HUDEP-2 (cell line): Measurements from ENCODE around the gene STH.
"Not testable (repeated sequence)": the region's sequence is repeated elsewhere in the genome, so short reads cannot be mapped to it uniquely, and the experiment has no call there.

Source experiments
- DNase-seq, 76 experiments: peaks; one replicate each; lab custom pipeline; 2025; ENCODE audit not compliant: unreplicated experiment in 76 of 76; lab: John Stamatoyannopoulos, UW

Gene STH, protein sequence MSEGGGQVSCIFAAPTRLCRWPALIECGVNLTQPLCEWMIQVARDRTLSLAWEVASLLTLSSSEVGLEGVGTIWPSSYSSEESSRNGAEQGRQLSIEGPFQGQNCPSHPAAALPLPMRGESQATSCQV

DNA sequence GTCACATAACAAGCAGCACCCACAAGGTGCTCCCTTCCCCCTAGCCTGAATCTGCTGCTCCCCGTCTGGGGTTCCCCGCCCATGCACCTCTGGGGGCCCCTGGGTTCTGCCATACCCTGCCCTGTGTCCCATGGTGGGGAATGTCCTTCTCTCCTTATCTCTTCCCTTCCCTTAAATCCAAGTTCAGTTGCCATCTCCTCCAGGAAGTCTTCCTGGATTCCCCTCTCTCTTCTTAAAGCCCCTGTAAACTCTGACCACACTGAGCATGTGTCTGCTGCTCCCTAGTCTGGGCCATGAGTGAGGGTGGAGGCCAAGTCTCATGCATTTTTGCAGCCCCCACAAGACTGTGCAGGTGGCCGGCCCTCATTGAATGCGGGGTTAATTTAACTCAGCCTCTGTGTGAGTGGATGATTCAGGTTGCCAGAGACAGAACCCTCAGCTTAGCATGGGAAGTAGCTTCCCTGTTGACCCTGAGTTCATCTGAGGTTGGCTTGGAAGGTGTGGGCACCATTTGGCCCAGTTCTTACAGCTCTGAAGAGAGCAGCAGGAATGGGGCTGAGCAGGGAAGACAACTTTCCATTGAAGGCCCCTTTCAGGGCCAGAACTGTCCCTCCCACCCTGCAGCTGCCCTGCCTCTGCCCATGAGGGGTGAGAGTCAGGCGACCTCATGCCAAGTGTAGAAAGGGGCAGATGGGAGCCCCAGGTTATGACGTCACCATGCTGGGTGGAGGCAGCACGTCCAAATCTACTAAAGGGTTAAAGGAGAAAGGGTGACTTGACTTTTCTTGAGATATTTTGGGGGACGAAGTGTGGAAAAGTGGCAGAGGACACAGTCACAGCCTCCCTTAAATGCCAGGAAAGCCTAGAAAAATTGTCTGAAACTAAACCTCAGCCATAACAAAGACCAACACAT lies at the start of gene STH:
Gene STH (plus strand): TSS at position 264 of the 913 bp plus-strand sequence. CDS start 30 bp downstream, at position 294.
- no peak for DNase-seq

DNA sequence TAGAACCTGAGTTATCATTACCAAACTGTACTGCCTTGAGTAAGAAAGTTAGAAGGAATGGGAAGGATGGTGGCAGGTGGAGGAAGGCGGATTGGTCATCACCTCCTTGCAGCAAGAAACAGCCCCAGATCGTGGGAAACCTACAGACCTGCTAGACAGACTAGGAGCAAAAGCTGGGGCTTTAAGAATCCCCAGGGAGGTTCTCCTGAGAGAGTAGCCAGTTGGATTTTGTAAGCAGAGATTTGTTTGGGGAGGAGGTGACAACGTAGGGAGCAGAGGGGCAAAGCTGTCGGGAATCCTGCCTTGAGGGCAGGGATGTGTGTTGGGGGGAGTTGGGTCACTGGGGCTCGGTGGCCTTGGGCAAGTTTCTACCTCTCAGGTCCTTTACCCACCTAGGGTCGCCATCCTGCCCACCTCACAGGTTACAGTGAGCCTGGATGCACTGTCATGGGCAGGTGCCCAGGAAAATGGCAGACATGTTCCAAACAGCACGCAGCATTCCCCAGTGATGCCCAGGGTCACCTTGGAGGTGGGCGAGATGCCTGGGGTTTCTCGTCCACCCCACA lies 49.2 kb upstream of the STH start:
- no peak for DNase-seq

DNA sequence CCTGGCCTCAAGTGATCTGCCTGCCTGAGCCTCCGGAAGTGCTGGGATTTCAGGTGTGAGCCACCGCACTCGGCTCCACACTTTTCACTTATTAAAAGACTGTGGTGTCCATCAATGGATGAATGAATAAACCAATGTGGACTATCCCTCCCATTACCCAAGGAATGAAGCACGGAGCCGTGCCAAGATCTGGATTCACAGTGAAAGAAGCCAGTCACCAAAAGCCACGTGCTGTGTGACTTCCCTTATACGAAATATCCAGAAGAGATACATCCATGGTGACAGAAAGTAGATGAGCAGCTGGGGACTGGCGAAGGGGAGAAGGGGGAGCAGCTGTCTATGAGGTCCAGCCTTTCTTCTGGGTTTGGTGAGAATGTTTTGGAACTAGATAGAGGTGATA lies 48.2 kb upstream of the STH start:
- no peak for DNase-seq

DNA sequence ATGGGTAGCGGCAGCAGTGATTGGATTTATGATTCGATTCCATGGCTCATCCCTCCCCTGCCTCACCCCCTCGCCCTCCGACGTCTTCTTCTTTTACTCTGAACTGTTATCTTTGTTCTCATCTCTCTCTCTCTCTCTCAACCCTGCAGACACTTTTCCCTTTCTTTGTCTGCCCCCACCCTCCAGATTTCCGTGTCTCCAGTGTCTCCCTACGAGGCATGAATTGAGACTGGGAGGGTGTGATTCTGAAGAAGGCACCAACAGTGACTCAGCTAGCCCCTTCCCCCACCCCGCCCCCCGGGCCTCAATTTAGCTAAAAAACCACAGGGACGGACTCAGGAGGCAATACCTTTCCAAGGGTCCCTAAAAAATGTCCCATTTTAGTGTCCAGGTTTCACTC lies 47.6 kb upstream of the STH start:
- no peak for DNase-seq

DNA sequence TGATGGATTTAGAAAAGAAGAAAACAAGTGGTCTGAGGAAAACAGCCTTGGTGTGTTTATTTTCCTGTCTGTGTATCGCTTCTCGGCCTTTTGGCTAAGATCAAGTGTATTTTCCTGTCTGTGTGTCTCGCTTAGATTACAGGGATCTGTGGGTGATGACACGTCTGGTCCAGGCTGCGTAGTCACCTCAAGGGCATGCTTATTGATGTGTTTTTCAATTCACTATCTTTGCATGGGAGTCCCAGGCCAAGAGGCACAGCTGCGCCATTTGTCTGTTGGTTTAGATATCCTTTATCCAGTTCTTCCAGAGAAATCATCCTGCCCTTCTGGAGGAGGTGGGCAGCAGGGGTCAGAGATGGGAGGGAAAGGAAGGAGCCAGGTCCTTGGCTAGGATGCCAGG lies 47.1 kb upstream of the STH start:
- DNase-seq: no peak

DNA sequence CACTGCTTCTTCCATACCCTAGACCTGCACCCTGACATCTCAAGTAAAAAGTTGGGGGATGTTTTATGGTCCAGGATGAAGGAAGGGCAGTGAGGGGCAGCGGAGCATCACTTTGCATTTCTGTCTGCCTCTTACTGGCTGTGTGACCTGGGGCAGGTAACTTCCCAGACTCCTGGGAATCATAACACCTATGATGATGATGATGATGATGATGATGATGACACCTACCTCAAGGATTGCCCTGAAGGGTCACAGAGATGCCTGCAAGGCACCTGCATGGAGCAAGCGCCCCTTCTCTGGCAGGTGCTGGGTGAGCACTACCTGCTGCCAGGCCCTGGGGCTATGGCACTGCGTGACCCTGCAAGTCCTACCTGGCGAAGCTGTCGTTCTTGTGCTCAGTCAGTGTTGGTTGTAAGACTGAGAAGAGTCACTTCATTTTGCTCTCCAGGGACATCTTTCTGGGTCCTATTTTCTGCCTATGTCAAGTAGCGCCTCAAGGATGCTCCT lies 46.2 kb upstream of the STH start:
- no peak for DNase-seq

DNA sequence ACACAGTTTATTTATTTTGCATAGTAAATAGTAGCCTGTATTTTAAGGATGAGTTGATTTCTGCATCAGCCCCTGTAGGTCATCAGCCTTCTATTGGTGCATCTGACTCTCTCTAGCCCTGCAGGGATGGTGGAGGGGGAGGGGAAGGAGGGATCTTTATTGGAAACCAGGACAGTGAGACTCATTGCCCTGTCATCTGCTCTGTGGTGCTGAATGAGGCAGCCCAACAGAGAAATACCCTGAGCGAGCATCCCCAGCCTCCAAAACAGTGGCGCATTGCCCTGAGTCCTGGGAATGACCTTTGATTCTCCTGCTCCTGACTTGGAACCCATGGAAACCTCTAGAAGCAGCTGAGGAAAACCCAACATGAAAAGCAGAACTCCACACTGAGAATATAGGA lies 45.5 kb upstream of the STH start:
- DNase-seq: no peak

DNA sequence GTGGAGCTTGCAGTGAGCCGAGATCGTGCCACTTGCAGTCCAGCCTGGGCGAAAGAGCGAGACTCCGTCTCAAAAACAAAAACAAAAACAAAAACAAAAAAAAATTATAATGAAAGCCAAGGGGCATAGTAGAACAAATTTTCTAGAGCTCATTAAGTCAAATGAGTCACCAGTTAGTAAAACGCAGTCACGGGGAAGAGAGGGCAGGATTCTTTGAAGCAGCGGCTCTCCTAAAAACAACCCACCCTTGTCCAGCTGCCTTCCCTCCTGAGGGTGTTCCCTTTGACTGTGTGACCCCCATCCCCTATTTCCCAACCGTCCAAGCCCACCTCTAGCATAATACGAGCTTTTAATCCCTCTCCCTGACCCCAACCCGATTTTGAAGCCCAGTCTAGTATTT lies 44.1 kb upstream of the STH start:
- DNase-seq: no peak

DNA sequence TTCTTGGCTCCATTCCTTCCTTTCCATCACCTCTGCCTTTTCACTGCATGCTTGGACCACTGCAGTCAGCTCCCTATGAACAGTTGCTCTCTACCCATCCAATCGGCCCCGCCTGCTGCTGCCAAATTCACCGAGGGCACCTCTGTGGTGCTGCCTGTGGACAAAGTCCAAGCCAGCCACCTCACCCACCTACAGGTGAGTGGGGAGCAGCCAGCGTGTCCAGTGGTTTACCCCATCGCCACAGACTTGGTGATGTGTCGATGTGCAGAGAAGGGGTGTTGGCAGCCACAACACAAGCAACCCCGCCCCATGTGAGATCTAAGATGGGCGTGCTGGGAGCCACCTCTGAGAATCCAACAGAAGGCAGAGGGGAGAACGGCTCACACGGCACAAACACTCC lies 43.7 kb upstream of the STH start:
- DNase-seq: no peak

DNA sequence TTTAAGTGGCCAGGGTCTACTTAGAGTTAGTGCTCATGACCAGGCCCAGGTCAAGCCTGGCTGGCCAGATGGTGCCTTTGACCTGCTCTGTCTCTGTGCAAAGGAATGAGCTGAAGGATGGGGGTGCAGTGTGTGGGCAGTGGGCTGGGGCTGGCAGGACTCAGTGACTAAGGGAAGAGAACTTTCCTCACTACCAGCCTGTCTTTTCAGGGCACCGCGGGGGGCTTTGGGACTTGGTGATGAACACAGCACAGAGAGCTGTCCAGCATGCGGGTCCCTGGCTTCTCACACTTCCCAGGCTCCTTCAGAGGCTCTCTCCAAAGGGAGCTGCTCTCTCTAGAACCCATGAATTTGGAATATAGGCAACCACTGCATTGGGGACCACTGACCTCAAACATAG lies 43.0 kb upstream of the STH start:
- DNase-seq: no peak

DNA sequence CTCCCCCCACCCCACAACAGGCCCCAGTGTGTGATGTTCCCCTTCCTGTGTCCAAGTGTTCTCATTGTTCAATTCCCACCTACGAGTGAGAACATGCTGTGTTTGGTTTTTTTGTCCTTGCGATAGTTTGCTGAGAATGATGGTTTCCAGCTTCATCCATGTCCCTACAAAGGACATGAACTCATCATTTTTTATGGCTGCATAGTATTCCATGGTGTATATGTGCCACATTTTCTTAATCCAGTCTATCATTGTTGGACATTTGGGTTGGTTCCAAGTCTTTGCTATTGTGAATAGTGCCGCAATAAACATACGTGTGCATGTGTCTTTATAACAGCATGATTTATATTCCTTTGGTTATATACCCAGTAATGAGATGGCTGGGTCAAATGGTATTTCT lies 42.3 kb upstream of the STH start:
- DNase-seq: not testable (repeated sequence)

DNA sequence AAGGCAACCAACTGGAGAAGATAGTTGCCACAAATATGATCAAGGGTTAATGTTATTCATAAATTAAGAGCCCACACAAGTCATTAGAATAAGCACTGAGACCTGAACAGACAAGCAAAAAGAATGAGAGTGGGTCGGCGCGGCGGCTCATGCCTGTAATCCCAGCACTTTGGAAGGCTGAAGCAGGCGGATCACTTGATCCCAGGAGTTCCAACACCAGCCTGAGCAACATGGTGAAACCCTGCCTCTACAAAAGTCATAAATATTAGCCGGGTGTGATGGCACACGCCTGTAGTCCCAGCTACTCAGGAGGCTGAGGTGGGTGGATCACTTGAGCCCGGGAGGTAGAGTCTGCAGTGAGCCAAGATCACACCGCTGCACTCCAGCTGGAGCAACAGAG lies 40.7 kb upstream of the STH start:
- DNase-seq: no peak

DNA sequence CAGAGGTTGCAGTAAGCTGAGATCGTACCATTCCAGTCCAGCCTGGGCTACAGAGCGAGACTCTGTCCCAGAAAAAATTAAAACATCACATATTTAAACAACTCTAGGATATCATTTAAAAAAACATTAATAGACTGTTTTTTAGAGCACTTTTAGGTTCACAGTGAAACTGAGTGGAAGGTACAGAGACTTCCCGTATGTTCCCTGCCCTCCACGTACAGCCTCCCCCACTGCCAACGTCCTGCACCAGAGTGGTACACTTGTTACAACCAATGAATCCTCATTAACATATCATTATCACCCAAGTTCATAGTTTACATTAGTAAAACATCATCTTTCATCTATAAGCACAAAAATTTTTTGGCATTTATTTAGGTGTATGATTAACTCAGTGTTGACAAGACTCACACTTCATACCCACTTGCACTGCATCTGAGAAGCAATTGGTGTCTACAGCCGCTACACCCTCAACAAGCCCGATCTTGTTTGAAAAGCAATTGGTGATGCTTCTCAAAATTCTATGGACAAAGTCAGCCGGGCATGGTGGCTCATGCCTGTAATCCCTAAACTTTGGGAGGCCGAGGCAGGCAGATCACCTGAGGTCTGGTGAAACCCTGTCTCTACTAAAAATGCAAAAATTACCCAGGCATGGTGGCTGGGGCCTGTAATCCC lies 39.9 kb upstream of the STH start:
- DNase-seq: no peak

DNA sequence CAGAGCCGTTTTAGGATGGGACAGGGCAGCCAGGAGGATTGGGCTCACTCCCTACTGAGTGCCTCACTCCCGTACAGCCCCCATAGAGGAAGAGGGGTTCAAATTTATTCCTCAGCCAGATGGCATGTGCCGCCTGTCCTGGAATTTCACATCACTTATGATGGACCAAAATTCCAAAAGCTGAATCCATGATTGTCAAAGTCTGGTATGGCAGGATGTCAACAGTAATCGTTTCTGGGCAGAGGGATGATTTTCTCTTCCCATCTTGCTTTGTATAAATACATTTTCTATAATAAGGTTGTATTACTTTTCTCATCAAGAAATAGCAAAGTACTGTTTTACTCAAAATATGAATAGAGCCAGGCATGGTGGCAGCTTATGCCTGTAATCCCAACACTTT lies 38.7 kb upstream of the STH start:
- no peak for DNase-seq

DNA sequence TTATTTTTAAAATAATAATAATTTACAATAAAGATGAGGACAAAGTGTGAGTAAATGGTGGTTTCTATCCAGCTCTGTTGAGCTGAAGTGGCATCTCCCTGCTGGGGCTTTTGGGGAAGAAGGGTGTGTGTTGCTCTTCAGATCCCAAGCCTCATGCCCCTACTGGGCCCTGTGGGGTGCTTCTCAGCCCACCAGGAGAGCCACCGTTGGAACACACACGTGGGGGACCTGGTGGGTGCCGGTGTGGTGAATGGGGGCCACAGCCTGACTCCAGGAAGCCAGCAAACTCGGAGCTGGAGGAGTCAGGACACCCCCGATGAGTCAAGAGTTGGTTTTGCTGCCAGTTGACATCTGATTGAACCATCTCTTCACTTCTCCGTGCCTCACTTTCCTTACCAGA lies 37.8 kb upstream of the STH start:
- DNase-seq: no peak

DNA sequence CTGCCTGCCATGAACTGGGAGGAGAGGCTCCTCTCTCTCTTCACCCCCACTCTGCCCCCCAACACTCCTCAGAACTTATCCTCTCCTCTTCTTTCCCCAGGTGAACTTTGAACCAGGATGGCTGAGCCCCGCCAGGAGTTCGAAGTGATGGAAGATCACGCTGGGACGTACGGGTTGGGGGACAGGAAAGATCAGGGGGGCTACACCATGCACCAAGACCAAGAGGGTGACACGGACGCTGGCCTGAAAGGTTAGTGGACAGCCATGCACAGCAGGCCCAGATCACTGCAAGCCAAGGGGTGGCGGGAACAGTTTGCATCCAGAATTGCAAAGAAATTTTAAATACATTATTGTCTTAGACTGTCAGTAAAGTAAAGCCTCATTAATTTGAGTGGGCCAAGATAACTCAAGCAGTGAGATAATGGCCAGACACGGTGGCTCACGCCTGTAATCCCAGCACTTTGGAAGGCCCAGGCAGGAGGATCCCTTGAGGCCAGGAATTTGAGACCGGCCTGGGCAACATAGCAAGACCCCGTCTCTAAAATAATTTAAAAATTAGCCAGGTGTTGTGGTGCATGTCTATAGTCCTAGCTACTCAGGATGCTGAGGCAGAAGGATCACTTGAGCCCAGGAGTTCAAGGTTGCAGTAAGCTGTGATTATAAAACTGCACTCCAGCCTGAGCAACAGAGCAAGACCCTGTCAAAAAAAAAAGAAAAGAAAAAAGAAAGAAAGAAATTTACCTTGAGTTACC lies 36.7 kb upstream of the STH start:
- no peak for DNase-seq

DNA sequence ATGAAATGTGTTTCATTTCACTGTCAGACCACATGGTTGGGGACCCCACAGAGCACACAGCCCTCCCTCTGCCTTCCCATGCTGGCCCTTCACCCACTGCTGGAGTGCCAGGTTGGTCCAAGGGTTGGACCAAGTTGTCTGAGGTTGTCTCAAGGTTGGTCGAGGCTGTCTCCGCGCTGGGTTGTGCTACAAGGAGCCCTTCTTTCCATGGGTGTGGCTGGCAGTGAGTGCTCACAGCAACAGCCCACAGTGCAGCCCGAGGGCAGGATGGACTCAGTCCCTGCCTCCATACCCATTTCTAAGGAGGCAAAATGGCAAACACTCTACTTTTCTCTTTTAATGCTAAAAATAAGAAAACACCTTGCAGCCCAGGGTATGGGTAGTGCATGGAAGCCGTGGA lies 35.8 kb upstream of the STH start:
- no peak for DNase-seq

DNA sequence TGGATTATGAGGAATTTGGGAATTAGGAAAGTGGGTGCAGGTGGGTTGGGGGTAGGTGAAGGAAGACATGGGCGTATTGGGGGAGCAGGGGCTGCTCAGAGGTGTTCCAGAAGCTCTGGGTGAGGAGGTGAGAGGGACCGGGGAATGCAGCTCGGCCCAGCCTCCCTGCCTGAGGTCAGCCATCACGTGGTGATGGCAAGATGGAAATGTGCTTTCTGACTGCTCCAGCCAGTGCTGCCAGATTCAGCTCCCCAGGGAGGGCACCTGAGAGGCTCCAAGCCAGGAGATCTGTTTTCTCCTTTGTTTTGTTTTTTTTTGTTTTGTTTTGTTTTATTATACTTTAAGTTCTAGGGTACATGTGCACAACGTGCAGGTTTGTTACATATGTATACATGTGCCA lies 35.2 kb upstream of the STH start:
- DNase-seq: no peak

DNA sequence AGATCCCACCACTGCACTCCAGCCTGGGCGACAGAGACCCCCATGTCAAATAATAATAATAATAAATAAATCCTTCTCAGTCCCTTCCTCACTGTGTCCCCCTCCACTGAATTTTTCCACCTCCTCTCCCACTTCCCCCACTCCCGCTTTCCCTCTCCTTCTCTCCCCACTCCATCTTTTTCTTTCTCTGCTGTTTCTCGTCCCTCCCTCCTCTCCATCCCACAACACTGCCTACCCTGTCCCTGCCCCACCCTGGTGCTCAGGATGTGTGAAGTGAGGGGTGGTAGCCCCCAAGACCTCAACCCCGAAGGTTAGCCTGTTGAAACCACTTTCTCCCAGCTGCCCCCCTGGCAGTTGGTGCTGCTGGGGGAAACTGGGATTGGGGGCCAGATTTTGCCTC lies 34.4 kb upstream of the STH start:
- no peak for DNase-seq

DNA sequence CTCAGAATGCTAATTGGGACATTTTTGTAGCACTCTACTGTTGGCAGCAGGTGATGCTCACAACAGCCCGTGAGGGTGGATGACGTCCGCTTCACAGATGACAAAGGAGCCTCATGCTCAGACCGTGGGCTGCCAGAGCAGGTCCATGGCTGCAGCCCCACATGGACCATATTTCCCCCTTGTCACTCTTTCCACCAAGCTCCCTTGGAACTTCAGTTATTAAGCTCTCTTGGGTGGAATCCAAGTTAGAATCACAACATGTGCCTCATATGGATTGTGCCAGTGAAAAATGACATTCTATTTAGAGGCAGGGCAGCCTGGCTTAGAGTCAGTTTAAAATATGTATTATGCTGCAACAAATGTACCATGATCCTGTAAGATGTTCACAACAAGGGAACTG lies 33.2 kb upstream of the STH start:
- DNase-seq: no peak
